Measurements from ENCODE around the gene ALPK1.
"Not testable (repeated sequence)": the region's sequence is repeated elsewhere in the genome, so short reads cannot be mapped to it uniquely, and the experiment has no call there.

ALPK1 gene

GRCh38 chr4:112377594-112378242 is 80.5 kb downstream of the ALPK1 start:
- in situ Hi-C loops (cut with MboI; ENCODE audit: low sequenced_read_pairs) = no loop called here

GRCh38 chr4:112378243-112378620 is 81.1 kb downstream of the ALPK1 start:
- in situ Hi-C loops (cut with MboI; ENCODE audit: low sequenced_read_pairs) = no loop called here

GRCh38 chr4:112378858-112379257 is 81.7 kb downstream of the ALPK1 start:
- in situ Hi-C loops (cut with MboI; ENCODE audit: low sequenced_read_pairs) = no loop called here

GRCh38 chr4:112379306-112379705 is 82.1 kb downstream of the ALPK1 start:
- in situ Hi-C loops (cut with MboI; ENCODE audit: low sequenced_read_pairs) = no loop called here

GRCh38 chr4:112381996-112382692 is 85.0 kb downstream of the ALPK1 start:
- in situ Hi-C loops (cut with MboI; ENCODE audit: low sequenced_read_pairs) = no loop called here

- in situ Hi-C loops (cut with MboI; ENCODE audit: low sequenced_read_pairs) = no loop called here
These were observed 88.9 kb downstream of the ALPK1 start for GRCh38 chr4:112386071-112386470.

- in situ Hi-C loops (cut with MboI; ENCODE audit: low sequenced_read_pairs) = no loop called here
These were observed 104.9 kb downstream of the ALPK1 start for GRCh38 chr4:112402098-112402497.

- in situ Hi-C loops (cut with MboI; ENCODE audit: low sequenced_read_pairs) = no loop called here
These were observed 106.2 kb downstream of the ALPK1 start for GRCh38 chr4:112403101-112403945.

GRCh38 chr4:112410364-112410763 is 113.2 kb downstream of the ALPK1 start:
- in situ Hi-C loops (cut with MboI; ENCODE audit: low sequenced_read_pairs) = no loop called here

- in situ Hi-C loops (cut with MboI; ENCODE audit: low sequenced_read_pairs) = no loop called here
These were observed 113.6 kb downstream of the ALPK1 start for GRCh38 chr4:112410804-112411203.

- in situ Hi-C loops (cut with MboI; ENCODE audit: low sequenced_read_pairs) = no loop called here
These were observed 114.8 kb downstream of the ALPK1 start for GRCh38 chr4:112411781-112412550.

- in situ Hi-C loops (cut with MboI; ENCODE audit: low sequenced_read_pairs) = no loop called here
These were observed 119.3 kb downstream of the ALPK1 start for GRCh38 chr4:112416464-112416863.

- in situ Hi-C loops (cut with MboI; ENCODE audit: low sequenced_read_pairs) = no loop called here
These were observed 120.9 kb downstream of the ALPK1 start for GRCh38 chr4:112418092-112418491.

GRCh38 chr4:112421911-112422310 is 124.7 kb downstream of the ALPK1 start:
- in situ Hi-C loops (cut with MboI; ENCODE audit: low sequenced_read_pairs) = no loop called here

- in situ Hi-C loops (cut with MboI; ENCODE audit: low sequenced_read_pairs) = no loop called here
These were observed 125.5 kb downstream of the ALPK1 start for GRCh38 chr4:112422644-112423043.

GRCh38 chr4:112423591-112423990 is 126.4 kb downstream of the ALPK1 start:
- in situ Hi-C loops (cut with MboI; ENCODE audit: low sequenced_read_pairs) = no loop called here

GRCh38 chr4:112425823-112426222 is 128.7 kb downstream of the ALPK1 start:
- in situ Hi-C loops (cut with MboI; ENCODE audit: low sequenced_read_pairs) = no loop called here

- in situ Hi-C loops (cut with MboI; ENCODE audit: low sequenced_read_pairs) = no loop called here
These were observed 129.2 kb downstream of the ALPK1 start for GRCh38 chr4:112426416-112426815.

- in situ Hi-C loops (cut with MboI; ENCODE audit: low sequenced_read_pairs) = no loop called here
These were observed 134.0 kb downstream of the ALPK1 start for GRCh38 chr4:112431158-112431557.

GRCh38 chr4:112436987-112437386 is 139.8 kb downstream of the ALPK1 start:
- in situ Hi-C loops (cut with MboI; ENCODE audit: low sequenced_read_pairs) = no loop called here

- in situ Hi-C loops (cut with MboI; ENCODE audit: low sequenced_read_pairs) = not testable (repeated sequence)
These were observed 145.1 kb downstream of the ALPK1 start for GRCh38 chr4:112442226-112442625.

Measured in hTERT RPE-1 (cell line).